Loucy (cell line): ENCODE measurements around the gene FOSB.

ENCODE experiments used
- H2AFZ ChIP-seq: fragments of 200-600 bp; sonication (generic); 2 replicates; pipeline ENCODE4 v1.6.0; 2016; ENCODE audit warnings: antibody characterized with exemption, mild to moderate bottlenecking, low read length, moderate library complexity
- H3F3A ChIP-seq: fragments of 200-600 bp; 2 replicates; pipeline ENCODE4 v1.6.0; 2016; ENCODE audit warnings: antibody characterized with exemption, low read depth, mild to moderate bottlenecking
- H3K27me3 ChIP-seq: fragments of 200-600 bp; sonication (generic); 2 replicates; pipeline ENCODE4 v1.6.1; 2014; ENCODE audit warnings: low read length, mild to moderate bottlenecking; ENCODE audit not compliant: insufficient read depth, poor library complexity, severe bottlenecking
- H3K36me3 ChIP-seq: fragments of 200-600 bp; sonication (generic); 2 replicates; pipeline ENCODE4 v1.6.1; 2016; ENCODE audit warnings: low read length; ENCODE audit not compliant: insufficient read depth
- H3K4me1 ChIP-seq: fragments of 200-600 bp; sonication (generic); 2 replicates; pipeline ENCODE4 v1.5.1; 2014; ENCODE audit warnings: low read length, mild to moderate bottlenecking; ENCODE audit not compliant: insufficient read depth, poor library complexity, severe bottlenecking
- H3K4me2 ChIP-seq: fragments of 200-600 bp; sonication (generic); 2 replicates; pipeline ENCODE4 v1.6.0; 2014; ENCODE audit warnings: antibody characterized with exemption, low read length, low read depth, mild to moderate bottlenecking; ENCODE audit not compliant: poor library complexity, severe bottlenecking
- H3K4me3 ChIP-seq: fragments of 200-600 bp; sonication (generic); 2 replicates; pipeline ENCODE4 v1.5.1; 2014; ENCODE audit warnings: low read length, mild to moderate bottlenecking, mixed read lengths; ENCODE audit not compliant: poor library complexity, severe bottlenecking
- H3K79me2 ChIP-seq: fragments of 200-600 bp; sonication (generic); 2 replicates; pipeline ENCODE4 v1.6.1; 2014; ENCODE audit warnings: low read length; ENCODE audit not compliant: insufficient read depth
- H3K9ac ChIP-seq: fragments of 200-600 bp; sonication (generic); 2 replicates; pipeline ENCODE4 v1.6.0; 2014; ENCODE audit warnings: mild to moderate bottlenecking, low read depth, low read length, moderate library complexity; ENCODE audit not compliant: poor library complexity, severe bottlenecking
- H3K9me2 ChIP-seq: fragments of 200-600 bp; sonication (generic); replicated peaks from 2 replicates; pipeline ENCODE4 v1.6.1; 2016; ENCODE audit warnings: low read depth, low read length, mixed read lengths
- H3K9me3 ChIP-seq: fragments of 200-600 bp; sonication (generic); 2 replicates; pipeline ENCODE4 v1.6.1; 2014; ENCODE audit warnings: mild to moderate bottlenecking, antibody characterized with exemption, low read length, low read depth; ENCODE audit not compliant: insufficient read depth
- H4K20me1 ChIP-seq: fragments of 200-600 bp; sonication (generic); 2 replicates; pipeline ENCODE4 v1.6.0; 2014; ENCODE audit warnings: antibody characterized with exemption, low read length, mild to moderate bottlenecking; ENCODE audit not compliant: insufficient read depth, poor library complexity, severe bottlenecking
- CTCF ChIP-seq: fragments of 200-600 bp; sonication (generic); conservative IDR thresholded peaks from 2 replicates; pipeline ENCODE4 v1.5.1; 2014; ENCODE audit warnings: mild to moderate bottlenecking, antibody characterized with exemption, low read length
- EZH2phosphoT487 ChIP-seq: fragments of 200-600 bp; IDR thresholded peaks from 2 replicates; pipeline ENCODE4 v1.6.1; 2018; ENCODE audit warnings: antibody characterized with exemption, mild to moderate bottlenecking, moderate library complexity, borderline replicate concordance

FOSB gene

GRCh38 chr19:45467456-45468158 lies at the start of gene FOSB:
FOSB (plus strand) TSS chr19:45467996; CDS start chr19:45468587, 591 bp downstream.
- H3K9me2 ChIP-seq = no peaks in the 10 kb centered on the region
- H3K27me3 ChIP-seq = no peaks in the 10 kb centered on the region
- H3K36me3 ChIP-seq = no peaks in the 10 kb centered on the region
- H3K4me1 ChIP-seq = peaks cover 18% of the 10 kb centered on the region
- no peaks in the 10 kb centered on the region for H3K79me2 ChIP-seq
- H3F3A ChIP-seq = no peaks in the 10 kb centered on the region
- peak within 1 kb of the TSS; percentile 88 for H3K4me2 ChIP-seq
- TF ChIP-seq EZH2phosphoT487 (no peak), CTCF (peak; percentile 41)
- H3K9ac ChIP-seq = peak within 1 kb of the TSS; percentile 68
- peak within 1 kb of the TSS; percentile 87 for H3K4me3 ChIP-seq
- H2AFZ ChIP-seq = peak within 1 kb of the TSS; percentile 83
- no peaks in the 10 kb centered on the region for H3K9me3 ChIP-seq
- H4K20me1 ChIP-seq = peaks cover 9% of the 10 kb centered on the region

GRCh38 chr19:45418802-45419201 lies 49.0 kb upstream of the FOSB start:
- peak overlapping the region; percentile 14 for H3K4me2 ChIP-seq
- H3K27me3 ChIP-seq = no peaks in the 10 kb centered on the region
- H3K36me3 ChIP-seq = peaks cover 7% of the 10 kb centered on the region; the same call in 1 of the 2 replicates
- no peaks in the 10 kb centered on the region for H3F3A ChIP-seq
- no peak for TF ChIP-seq EZH2phosphoT487
- TF ChIP-seq CTCF = no peak
- no peaks in the 10 kb centered on the region for H3K9me3 ChIP-seq
- H3K4me1 ChIP-seq = peaks cover 18% of the 10 kb centered on the region
- H3K4me3 ChIP-seq = no peak overlapping the region
- no peaks in the 10 kb centered on the region for H3K9me2 ChIP-seq
- peaks cover 16% of the 10 kb centered on the region for H3K79me2 ChIP-seq
- peaks cover 5% of the 10 kb centered on the region for H4K20me1 ChIP-seq
- no peak overlapping the region for H2AFZ ChIP-seq
- H3K9ac ChIP-seq = peak overlapping the region; percentile 40

DNA sequence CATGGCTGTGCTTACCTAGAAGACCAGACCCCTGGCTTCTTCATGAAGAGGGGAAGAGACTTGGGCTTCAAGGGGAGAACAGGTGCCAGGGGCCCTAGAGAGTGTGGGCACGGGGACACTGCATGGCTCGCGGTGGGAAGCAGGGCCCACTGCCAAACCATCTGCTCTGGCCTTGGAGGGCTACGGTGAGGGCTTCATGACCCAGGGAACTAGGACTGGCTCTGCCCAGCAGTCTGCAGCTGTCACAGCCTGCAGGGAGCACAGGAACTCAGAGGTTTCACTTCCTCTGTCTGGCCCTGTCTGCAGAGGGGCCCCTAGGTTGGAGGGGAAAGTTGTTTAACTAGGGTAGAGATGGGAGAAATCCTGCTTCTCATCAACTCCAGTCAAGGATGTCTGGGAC lies 48.4 kb upstream of the FOSB start:
- H3K4me2 ChIP-seq = peak overlapping the region; percentile 14
- peak overlapping the region; percentile 23 for H3K4me3 ChIP-seq
- peak overlapping the region; percentile 40 for H3K9ac ChIP-seq
- H3K27me3 ChIP-seq = no peaks in the 10 kb centered on the region
- peaks cover 23% of the 10 kb centered on the region for H3K4me1 ChIP-seq
- H2AFZ ChIP-seq = no peak overlapping the region
- H4K20me1 ChIP-seq = peaks cover 5% of the 10 kb centered on the region
- peaks cover 7% of the 10 kb centered on the region; the same call in 1 of the 2 replicates for H3K36me3 ChIP-seq
- no peaks in the 10 kb centered on the region for H3F3A ChIP-seq
- H3K79me2 ChIP-seq = peaks cover 16% of the 10 kb centered on the region
- TF ChIP-seq CTCF (no peak), EZH2phosphoT487 (no peak)
- no peaks in the 10 kb centered on the region for H3K9me2 ChIP-seq
- no peaks in the 10 kb centered on the region for H3K9me3 ChIP-seq
